NCI-H82 (cell line): ENCODE measurements around the gene FRMPD2.

Source experiments
- DNase-seq: peaks from one replicate; lab custom pipeline; 2025; lab: John Stamatoyannopoulos, UW

Gene FRMPD2, protein sequence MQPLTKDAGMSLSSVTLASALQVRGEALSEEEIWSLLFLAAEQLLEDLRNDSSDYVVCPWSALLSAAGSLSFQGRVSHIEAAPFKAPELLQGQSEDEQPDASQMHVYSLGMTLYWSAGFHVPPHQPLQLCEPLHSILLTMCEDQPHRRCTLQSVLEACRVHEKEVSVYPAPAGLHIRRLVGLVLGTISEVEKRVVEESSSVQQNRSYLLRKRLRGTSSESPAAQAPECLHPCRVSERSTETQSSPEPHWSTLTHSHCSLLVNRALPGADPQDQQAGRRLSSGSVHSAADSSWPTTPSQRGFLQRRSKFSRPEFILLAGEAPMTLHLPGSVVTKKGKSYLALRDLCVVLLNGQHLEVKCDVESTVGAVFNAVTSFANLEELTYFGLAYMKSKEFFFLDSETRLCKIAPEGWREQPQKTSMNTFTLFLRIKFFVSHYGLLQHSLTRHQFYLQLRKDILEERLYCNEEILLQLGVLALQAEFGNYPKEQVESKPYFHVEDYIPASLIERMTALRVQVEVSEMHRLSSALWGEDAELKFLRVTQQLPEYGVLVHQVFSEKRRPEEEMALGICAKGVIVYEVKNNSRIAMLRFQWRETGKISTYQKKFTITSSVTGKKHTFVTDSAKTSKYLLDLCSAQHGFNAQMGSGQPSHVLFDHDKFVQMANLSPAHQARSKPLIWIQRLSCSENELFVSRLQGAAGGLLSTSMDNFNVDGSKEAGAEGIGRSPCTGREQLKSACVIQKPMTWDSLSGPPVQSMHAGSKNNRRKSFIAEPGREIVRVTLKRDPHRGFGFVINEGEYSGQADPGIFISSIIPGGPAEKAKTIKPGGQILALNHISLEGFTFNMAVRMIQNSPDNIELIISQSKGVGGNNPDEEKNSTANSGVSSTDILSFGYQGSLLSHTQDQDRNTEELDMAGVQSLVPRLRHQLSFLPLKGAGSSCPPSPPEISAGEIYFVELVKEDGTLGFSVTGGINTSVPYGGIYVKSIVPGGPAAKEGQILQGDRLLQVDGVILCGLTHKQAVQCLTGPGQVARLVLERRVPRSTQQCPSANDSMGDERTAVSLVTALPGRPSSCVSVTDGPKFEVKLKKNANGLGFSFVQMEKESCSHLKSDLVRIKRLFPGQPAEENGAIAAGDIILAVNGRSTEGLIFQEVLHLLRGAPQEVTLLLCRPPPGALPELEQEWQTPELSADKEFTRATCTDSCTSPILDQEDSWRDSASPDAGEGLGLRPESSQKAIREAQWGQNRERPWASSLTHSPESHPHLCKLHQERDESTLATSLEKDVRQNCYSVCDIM (N-terminal part only)

DNA sequence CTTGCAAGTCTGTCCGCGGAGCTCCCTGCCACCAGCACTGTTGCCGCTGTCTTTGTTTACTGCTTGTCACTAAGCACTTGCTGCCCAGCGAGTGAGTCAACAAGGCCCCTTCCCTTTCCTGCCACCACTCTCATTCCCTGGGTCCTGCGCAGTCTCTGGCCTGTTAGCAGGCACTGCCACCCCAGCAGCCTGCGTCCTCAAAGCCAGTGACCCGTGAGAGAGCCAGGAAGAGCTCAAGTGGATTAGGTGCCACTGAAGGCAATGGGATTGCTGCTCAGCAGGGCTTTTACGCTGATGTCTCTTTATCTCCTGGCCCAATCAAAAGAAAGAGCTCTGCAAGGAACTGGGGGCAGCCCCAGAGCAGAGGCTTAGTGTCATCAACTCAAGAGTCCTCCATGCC is at the start of gene FRMPD2:
TSS of gene FRMPD2 (minus strand) at position 61 of the 400 bp plus-strand sequence. CDS start 129 bp downstream, outside the sequence.
- DNase-seq = peak; percentile 89

DNA sequence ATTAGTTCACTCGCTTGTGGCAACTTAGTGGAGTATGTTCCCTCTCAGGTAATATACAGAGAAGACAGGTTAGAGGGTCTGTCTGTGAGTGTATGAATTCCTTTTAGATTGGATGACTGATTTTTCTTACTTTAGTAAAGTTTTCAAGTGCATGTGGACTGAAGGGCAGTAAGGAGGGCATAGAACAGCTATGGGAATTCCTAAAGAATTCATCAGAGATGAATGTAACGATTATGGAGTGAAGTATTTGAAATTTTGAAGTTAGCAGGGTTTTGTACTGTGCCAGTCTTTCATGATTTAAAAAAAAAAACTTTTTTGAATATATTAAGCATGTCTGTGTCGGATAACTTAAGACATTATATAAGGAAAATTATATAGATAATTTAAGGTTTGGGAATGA is 47.5 kb upstream of the FRMPD2 start:
- DNase-seq = no peak

DNA sequence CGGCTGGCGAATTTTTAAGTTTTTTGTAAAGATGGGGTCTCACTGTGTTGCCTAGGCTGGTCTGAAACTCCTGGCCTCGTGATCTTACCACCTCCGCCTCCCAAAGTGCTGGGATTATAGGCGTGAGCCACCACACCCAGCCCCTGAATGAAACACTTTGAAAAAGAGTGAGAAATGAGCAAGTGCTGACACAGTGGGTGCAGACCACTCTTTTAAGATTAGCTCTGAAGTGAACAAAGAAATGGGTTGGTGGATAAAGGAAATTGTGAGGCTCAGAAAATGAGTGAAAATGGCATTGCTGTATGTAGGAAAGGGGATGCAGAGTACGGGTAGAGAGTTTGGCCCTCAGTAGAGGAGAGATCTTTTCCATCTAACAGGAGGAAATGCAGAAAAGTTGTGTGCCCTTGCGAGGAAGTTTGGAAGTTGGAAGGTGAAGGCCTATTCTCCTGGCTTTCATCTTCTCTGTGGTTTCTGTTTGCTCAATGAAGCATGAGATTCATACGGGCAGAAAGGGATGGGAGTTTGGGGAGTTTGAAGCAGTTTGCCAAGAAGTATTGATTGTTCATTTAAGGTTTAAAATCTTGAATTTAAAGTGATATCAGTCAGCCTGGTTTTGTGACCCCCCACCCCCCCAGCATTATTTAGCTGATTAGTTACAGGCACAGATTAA is 43.0 kb upstream of the FRMPD2 start:
- DNase-seq = no peak

DNA sequence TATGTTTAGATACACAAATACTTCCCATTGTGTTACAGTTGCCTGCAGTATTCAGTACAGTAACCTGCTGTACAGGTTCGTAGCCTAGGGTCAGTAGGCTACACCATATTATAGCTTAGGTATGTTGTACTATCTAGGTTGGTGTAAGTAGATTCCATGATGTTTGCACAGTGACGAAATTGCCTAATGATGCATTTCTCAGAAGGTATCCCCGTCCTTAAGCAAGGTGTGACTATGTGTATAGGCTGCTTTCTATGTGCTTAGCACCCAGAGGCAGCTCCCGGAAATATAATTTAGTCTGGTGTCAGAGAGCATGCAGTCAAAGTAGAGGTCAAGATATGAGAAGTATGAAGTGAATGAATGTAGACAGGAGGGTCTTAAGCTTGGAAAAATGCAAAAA is 41.7 kb upstream of the FRMPD2 start:
- DNase-seq = no peak

- DNase-seq = peak; percentile 10
These were observed 39.6 kb upstream of the FRMPD2 start for GRCh38 chr10:48314107-48314506.

- peak; percentile 16 for DNase-seq
These were observed 35.3 kb upstream of the FRMPD2 start for GRCh38 chr10:48309711-48310226.

- DNase-seq = no peak
These were observed 33.2 kb upstream of the FRMPD2 start for GRCh38 chr10:48307711-48308018.

- DNase-seq = peak; percentile 72
These were observed 32.6 kb upstream of the FRMPD2 start for GRCh38 chr10:48306870-48307710.

DNA sequence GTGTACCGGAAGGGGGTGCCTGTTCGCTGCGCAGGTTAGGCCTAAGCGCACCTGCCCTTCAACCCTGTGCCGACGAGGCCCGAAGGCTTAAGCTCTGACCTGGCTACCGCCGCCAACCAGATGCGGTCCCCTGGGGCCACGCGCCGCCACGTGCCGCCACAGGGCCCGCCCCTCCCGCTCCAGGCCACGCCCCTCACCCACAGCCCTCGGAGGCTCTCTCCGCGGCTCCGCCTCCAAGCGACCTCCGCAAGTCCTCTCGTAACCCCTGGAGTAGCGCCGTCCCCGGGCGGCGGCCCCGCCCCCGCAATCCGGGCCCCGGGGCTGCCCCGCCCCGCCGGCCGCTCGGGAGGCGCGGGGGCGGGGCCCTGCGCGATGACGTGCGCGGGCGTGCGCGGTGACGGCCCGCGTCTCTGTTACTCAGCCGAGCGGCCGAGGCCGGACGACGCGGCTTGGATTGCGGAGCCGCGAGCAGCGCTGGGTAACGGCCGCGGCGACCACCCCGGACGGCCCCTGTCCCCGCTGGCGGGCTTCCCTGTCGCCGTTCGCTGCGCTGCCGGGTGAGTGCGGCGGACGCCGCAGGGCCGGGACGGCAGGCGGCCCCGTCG is 31.9 kb upstream of the FRMPD2 start, which contains the start of gene MAPK8:
TSS of gene MAPK8 (plus strand) at position 413 of the 605 bp plus-strand sequence. CDS start 94,984 bp downstream, outside the sequence.
- DNase-seq = peak; percentile 90

GRCh38 chr10:48305905-48306264 is 31.4 kb upstream of the FRMPD2 start:
- no peak for DNase-seq

GRCh38 chr10:48302515-48303476 is 28.3 kb upstream of the FRMPD2 start:
- no peak for DNase-seq

DNA sequence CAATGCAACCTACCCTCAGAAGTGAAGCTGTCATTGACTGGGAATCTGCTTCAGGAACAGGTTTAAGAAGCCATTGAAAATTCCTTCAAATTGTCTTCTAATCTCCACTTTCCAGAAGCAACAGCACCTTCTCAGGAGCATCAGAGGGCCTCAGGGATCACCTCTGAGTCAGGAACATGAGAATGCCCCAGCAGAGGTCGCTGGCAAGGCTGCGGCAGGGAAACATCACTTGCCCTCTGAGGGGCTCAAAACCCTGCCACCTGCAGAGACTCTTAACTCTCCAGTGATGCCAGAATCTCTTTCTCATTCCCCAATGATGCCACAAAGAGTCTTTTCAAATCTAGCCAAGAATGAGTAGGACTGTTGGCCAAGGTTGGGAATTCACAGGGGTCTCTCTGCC is 26.1 kb upstream of the FRMPD2 start:
- no peak for DNase-seq

DNA sequence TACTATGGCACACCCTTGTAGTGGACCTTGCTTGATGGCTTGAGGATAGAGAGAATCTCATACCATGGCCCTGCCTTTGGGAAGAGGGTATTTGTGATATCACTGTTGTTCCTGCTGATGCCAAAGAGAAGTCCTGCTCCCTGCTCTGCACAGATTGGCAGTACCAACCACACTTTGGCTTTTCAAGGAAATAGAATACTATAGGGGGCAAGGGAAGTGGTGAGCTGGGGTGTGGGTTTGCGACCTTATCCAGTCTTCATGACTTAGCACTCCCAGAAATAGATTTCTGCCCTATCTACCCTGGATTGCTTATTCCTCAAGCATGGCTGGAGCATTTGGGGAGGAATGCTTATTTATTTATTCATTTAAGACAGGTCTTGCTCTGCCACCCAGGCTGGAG is 25.2 kb upstream of the FRMPD2 start:
- no peak for DNase-seq

GRCh38 chr10:48299066-48299465 is 24.6 kb upstream of the FRMPD2 start:
- DNase-seq = no peak

DNA sequence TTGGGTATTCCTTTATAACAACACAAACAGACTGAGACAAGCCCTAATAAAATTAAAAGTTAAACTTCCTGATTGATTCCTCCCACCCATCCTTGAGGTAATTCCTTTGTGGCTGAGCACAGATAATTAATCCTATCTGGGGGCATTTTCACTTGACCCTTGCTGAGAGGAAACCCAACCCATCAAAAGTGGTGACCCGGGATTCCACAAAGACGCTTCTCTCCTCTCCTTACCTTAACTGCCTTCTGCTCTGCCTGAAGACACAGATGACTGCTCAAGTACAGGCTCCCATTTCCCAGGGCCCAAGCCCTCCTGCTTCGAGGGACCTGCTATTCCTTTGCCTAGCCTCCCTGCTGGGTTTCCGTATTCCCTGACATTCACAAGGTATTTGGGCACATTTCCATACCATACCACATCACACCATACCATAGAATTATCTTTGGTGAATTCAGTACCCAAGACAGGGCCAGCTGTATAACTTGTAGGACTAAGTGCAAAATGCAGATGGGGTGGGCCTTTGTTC is 22.1 kb upstream of the FRMPD2 start:
- peak; percentile 12 for DNase-seq

- no peak for DNase-seq
These were observed 19.9 kb upstream of the FRMPD2 start for GRCh38 chr10:48294431-48294830.

DNA sequence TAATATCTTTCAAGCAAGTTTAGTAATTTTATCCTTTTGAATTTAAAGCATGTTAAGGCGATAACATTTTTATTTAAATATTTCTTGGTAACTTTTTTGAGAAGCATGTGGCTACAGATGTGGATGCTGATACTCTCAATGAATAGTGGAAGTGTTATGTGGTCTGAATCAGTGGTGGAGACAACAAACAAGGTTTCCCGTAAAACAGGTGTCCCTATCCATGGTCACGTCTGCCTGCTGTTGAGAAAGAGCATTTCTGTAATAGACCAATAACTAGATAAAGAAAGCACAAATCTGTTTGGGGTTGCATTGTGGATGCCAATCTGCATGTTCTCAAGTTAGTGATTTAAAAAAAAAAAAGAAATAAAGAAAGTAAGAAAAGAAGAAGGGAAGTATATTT is 18.1 kb upstream of the FRMPD2 start:
- no peak for DNase-seq

DNA sequence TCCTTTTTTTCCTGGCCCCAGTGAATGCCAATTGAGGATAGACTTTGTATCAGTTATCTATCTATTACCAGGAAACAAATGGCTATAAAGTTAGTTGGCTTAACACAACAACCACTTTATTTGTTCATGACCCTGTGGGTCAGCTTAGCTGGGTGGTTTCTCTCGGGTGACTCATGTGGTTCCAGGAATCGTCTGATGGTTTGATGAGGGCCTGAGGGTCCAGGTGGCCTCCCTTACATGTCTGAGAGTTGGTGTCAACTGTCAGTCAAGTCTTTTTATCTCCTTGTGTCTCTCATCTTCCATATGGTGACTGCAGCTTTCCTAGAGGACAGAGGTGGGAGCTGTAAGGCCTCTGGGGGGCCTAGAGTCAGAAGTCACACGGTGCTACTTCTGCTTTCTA is 16.7 kb upstream of the FRMPD2 start:
- peak; percentile 8 for DNase-seq

DNA sequence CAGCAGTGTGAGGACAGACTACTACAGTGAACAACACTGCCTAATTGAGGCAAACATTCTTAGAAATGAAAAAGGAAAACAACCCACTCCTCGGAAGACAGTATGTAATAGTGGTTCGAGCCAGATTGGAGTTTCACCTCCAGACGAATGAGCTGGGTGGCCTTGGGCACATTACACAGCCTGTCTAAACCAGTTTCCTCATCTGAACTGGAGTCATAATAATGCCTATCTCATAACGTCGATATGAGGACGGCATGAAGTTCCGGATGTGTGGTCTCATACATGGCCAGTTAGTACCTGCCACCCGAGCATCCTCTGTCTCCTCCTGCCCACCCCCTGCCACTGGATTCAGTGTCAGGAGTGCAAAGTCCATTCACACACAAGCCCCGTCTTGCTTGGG is 15.8 kb upstream of the FRMPD2 start:
- DNase-seq = no peak
